Astrocyte of the cerebellum (primary cell): Measurements from ENCODE around the gene ZIC1.

Experiments
- DNase-seq: peaks from one replicate; pipeline ENCODE4 v3.0.0-alpha.2; 2011; ENCODE audit warnings: low read depth
- H3K4me3 ChIP-seq: 2 replicates; pipeline ENCODE4 v1.5.1; 2011; ENCODE audit warnings: mild to moderate bottlenecking, low read depth, low read length, moderate library complexity
- in situ Hi-C: cut with HindIII; loops from 2 replicates; pipeline ENCODE4 v1.10.0; 2017; ENCODE audit warnings: low sequenced_read_pairs
- TF ChIP-seq, protein P1 (sequence below): IDR thresholded peaks from 2 replicates; pipeline ENCODE4 v1.5.1; 2012; ENCODE audit warnings: low read length, low read depth, moderate library complexity, mild to moderate bottlenecking; ENCODE audit errors: missing control alignments

Gene ZIC1

DNA sequence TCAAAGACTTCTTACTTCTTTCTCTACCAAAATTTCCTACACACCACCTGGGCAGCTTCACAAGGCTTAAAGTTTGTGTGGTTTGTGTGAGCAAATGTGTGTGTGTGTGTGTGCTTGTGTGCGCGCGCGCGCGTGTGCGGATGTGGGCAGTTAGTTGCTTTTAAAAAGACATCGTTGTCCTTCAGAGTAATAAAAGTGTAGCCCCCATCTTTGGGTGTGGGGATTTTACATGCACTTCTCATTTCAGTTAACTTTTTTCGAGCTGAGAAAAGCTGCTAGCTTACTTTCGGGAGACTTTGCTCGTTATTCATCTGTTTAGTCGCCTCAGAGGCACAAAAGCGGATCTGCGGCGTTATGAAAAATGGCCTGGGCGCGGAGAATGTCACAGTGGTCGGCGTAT lies 38.8 kb upstream of the ZIC1 start:
- DNase-seq = no peak
- TF ChIP-seq, protein P1, sequence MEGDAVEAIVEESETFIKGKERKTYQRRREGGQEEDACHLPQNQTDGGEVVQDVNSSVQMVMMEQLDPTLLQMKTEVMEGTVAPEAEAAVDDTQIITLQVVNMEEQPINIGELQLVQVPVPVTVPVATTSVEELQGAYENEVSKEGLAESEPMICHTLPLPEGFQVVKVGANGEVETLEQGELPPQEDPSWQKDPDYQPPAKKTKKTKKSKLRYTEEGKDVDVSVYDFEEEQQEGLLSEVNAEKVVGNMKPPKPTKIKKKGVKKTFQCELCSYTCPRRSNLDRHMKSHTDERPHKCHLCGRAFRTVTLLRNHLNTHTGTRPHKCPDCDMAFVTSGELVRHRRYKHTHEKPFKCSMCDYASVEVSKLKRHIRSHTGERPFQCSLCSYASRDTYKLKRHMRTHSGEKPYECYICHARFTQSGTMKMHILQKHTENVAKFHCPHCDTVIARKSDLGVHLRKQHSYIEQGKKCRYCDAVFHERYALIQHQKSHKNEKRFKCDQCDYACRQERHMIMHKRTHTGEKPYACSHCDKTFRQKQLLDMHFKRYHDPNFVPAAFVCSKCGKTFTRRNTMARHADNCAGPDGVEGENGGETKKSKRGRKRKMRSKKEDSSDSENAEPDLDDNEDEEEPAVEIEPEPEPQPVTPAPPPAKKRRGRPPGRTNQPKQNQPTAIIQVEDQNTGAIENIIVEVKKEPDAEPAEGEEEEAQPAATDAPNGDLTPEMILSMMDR = no peak
- H3K4me3 ChIP-seq = peak overlapping the region; percentile 47
- in situ Hi-C loops = no loop called here

DNA sequence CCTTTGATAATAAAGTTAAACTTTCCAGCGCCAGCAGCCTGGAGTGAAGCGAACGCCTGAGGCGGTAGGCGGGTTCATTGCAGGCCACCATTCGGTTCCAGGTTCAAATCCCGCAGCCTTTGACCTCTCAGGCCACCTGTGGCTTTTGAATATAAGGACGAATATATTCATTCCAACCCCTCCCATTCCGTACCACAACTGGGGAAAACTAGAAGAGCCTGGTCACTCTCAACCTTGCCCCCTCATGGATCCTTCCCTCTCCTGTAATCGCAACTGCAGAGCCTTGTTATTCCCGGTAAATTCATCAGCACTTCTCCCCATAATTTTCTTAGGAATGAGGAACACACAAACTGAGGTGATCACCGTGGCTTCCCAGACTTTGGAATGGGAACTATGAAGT lies 38.0 kb upstream of the ZIC1 start:
- no peak overlapping the region for H3K4me3 ChIP-seq
- in situ Hi-C loops = no loop called here
- DNase-seq = no peak
- TF ChIP-seq, protein P1 = no peak

DNA sequence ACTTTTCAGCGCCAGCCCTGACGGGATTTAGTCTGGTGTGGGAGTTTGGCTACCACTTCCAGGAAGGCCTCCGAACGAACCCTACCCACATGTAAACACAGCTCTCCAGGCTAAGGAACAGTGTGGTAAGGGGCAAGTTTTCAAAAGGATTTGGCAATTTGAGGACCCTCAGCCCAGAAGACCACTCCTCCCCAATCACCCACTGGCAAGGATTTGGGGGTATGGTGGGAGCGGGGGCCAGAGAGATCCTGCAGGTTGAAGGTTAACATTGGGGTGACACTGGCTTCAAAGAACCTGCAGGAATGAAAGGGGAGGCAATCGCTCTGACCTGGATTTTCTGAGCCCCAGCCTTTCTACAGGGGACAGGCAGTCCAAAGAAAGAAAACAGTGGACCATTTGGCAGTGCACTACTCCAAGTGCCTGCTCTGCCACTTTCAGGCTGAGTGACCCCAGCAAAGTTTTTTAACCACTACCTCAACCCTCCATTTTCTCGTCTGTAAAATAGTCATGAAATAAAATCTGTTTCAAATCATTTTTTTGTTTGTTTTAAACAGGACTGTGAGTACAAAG lies 37.3 kb upstream of the ZIC1 start:
- DNase-seq = no peak
- TF ChIP-seq, protein P1 = no peak
- H3K4me3 ChIP-seq = no peak overlapping the region
- in situ Hi-C loops = no loop called here

DNA sequence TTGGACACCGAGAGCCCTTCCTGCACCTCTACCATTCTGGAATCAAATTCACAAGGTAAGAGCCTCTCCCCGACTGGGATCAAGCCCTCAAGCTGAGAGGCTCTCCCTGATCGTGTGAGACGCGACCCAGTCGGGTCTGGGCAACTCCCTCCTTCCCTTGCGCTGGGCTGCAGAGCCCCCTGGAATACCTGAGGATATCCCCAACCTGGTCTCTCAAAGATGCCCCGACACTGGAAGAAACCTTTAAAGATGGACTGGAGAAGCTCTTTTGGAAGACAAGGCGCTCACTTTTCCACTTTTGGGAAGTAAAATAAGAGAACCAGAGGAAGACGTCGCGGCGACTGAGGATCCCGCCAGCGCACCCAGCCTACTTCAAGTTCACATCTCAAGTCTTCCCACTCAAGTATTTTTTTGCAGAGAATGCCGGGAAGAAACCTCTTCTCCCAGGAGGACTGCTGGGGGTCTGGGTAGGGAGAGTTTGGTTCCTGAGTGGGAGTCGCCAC lies 36.6 kb upstream of the ZIC1 start:
- TF ChIP-seq, protein P1 = no peak
- in situ Hi-C loops = no loop called here
- no peak for DNase-seq
- no peak overlapping the region for H3K4me3 ChIP-seq

DNA sequence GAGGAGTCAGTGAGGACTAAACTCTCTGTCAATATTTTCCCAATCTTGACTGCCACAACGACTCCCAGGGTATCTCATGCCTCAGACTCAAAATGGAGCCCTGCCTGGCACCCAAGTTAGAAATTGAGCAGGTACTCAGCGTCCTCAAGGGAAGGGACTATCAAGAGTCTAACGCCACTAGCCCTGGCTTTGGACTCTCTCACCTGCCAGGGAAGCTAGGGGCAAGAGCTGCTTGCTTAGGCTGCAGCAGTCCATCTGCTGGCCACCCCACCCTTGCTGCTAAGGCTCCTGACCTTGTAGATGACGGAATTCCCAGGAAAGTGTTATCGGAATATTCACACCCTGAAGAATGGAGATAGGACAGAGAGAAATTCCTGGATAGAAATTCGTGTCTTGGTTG lies 35.9 kb upstream of the ZIC1 start:
- TF ChIP-seq, protein P1 = no peak
- no peak for DNase-seq
- H3K4me3 ChIP-seq = no peak overlapping the region
- in situ Hi-C loops = no loop called here

DNA sequence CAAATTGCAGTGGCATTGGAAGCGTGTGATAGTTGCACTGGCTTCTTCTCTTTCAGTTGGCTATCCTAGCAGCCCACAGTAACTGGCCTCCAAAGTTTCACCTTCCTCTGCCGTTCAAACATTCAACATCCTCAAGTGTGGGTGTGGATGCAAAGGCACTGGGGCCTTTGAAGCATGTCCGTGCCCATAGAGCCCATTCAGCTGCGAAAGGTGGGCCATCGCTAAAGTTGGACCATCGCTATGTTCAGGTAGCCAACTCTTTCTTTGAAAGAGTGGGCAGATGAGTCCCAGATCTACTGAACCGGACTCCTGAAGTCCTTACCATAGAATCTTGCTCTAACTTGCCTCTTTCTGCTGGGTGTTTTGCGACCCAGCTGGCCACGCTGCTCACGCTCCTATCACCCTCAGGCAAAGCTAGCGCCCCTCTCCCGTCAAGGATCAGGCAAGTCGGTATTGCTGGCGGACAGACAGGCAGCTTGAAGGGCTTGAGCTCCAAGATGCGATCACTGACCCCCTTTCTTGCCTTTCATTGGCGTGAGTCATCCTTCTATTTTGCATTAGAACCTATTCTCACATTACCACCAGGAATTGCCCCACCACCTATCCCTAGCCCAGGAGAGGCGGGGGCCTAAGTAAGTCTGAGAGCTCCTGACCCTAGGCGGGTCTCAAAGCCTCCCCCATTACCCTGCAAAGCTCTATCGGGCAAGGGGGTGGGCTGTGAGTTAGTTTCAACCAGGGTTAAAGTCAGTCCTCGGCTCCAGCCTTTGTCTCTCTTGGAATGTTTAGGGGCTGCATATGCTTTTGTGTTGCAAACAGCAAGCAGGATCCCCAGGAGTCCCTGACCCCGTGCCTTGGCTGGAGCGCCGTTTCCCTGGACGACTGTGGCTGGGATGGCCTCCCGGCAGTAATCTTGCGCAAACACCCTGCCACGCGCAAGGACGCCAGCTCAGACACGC lies 31.5 kb upstream of the ZIC1 start:
- TF ChIP-seq, protein P1 = no peak
- in situ Hi-C loops = loop anchor here (25.0 kb wide), 1 partner anchor 565 kb away; no protein-coding TSS in a partner anchor
- no peak for DNase-seq
- no peak overlapping the region for H3K4me3 ChIP-seq
